ENCODE results near the gene ABI1. TPM values are rescaled to one million over a fixed set of nuclear protein-coding genes. Genes with fewer than 3 reads are reported as not detected.
"Not testable (repeated sequence)": the region's sequence is repeated elsewhere in the genome, so short reads cannot be mapped to it uniquely, and the experiment has no call there.

ABI1 gene
- 10 to 100 TPM; 59.9 to 71.4 TPM for total RNA-seq
- long read RNA-seq, partial matches to known transcripts: 7 of 79 reads
- long read RNA-seq, other reads (novel, unspliced or antisense): 64 of 79 reads

DNA sequence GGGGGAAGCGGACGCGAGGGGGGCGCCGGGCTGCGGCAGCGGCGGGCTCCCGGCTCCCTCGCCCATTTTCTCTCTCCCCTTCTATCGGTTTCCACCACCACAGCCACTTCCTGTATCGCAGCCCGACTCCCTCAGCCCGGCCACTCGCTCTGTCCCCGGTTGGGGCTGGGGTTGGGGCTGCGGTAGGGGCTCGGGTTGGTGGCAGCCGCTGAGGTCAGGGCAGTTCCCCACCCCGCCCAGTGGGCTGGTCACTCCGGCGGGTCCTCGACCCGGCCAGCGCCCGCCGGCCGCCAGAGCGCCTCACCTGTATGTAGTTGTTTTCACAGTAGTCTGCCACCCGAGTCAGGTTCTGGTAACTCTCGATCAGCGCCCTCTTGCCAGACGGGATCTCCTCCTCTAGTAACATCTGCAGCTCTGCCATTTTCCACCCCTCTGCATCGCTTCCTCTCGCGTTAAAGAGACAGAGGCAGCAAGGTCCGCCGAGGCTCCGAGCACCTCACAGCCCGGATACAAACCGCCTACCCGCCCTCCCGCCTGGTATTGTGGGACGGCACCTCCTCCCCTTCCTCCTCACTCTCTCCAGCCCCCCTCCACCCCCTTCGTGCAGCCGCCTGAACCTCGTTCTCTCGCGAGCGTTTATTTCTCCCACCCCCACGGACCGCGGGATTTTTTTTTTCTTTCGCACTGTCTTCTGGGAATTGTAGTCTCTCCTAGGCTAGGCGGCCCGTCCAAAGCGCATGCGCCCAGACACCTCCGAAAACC lies at the start of gene ABI1:
TSS of gene ABI1 (minus strand) at position 516 of the 762 bp plus-strand sequence. CDS start at position 421, 95 bp downstream.
- peak; percentile 97 to 98 for DNase-seq
- intact Hi-C loops (cut with DNase I, micrococcal nuclease): no loop called here
- peak; percentile 93 for ATAC-seq

- ATAC-seq (no peak), DNase-seq (no peak)
- intact Hi-C loops (cut with DNase I, micrococcal nuclease): no loop called here
These were observed 49.0 kb upstream of the ABI1 start for GRCh38 chr10:26909753-26910152.

- intact Hi-C loops (cut with DNase I, micrococcal nuclease); ATAC-seq; DNase-seq: not testable (repeated sequence)
These were observed 44.6 kb upstream of the ABI1 start for GRCh38 chr10:26905253-26905781.

DNA sequence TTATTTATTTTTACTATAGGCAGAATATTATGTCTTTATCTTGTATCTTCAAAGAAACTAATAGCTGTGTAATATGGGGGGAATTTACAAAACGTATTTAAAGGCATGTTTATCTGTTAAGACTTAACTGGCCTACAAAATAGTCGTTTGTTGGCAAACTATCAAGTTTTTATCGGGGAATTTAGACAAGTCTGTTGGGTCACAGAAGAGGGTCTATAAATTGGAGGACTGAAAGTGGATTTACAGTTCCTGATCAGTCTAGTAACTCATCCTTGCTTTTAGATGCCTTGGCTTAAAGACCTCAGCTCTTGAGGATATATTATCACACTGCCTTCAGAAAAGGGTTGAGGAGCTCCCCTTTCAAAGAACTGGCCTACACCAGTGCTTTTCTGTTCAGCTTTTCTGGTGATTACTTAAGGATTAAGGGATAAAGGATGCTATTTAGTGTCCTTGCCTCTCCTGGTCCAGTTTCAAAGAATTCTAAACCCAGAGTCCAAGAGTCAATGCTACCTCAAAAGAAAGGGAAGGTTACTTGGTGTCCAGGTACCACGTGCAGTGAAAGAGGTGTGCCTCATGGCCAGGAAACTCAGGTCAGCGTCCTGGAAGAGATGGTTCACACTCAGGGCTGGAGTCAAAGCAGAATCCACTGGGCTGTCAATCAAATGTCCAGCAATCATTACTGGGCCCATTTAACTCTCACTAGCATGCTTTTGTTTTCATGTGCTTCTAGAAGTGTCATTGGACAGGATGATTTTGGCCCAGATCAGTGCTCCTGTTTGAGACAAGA lies 42.9 kb upstream of the ABI1 start:
- no peak for DNase-seq
- intact Hi-C loops (cut with DNase I, micrococcal nuclease): no loop called here
- no peak for ATAC-seq

DNA sequence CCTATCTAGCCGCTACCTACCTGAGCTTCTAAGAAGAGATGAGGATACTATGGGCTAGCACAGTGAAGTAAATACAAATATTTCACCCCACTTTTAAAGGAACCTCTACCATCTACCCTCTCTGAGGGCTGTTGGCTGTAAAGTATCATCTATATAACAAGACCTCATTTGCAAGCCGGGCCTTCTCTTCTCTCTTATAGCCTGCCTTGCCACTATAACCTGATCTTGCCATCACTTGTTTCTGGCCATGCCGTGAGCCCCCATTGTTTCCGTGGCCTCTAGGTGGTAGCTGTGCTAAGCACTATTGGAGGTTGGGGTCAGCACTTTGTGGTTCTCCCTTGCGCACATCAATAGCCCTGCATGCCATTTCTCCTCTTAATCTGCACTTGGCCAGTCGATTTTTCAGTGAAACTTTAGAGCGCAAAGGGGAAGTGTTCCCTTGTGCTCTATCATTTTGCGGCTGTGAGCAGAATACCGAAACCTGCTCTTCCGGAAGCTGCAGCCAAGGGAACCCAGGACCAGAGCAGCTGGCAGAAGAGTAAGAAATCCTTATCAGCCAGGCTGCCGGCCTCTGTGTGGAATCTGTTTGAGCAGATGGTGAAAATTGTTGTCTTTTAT lies 31.7 kb upstream of the ABI1 start:
- DNase-seq, ATAC-seq: not testable (repeated sequence)

GRCh38 chr10:26890956-26891355 lies 30.2 kb upstream of the ABI1 start:
- intact Hi-C loops (cut with DNase I, micrococcal nuclease): no loop called here
- DNase-seq (peak in 1 of 2 donors; percentile 40), ATAC-seq (peak; percentile 60)

More for the DNA sequence above, 31.7 kb upstream of the ABI1 start:
- intact Hi-C loops (cut with DNase I, micrococcal nuclease): not testable (repeated sequence)

DNA sequence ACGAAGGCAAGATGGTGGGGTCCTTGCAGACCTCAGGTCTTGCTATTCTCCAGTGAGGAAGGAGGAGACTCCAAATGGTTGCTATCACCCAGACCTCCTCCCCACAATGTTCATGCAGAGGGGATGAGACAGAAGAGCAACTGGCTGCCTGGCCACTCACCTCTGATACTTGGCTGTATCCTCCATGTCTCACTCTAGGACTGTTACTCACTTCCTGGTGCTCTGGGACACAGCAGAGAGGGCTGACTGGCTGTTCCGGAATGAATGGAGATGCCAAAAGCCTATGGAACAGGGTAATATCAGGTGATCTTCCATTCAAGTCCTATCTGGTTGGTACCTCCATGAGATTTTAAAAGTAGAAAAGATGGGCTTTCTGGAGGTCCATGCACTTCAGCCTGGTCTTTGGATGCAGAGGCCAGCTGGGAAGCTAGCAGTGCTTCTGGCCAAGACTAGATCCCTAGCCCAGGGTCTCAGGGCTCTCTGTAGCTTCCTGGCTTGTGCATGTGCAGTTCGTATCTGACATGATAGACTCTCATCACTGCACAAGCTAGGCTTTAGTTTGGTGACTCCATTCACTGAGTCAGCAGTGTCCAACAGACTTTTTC lies 27.0 kb upstream of the ABI1 start:
- ATAC-seq: no peak
- intact Hi-C loops (cut with DNase I, micrococcal nuclease): loop anchor here in 1 of 2 donors (10.0 kb wide), 1 partner anchor 553 kb away; no protein-coding TSS in a partner anchor
- no peak for DNase-seq

DNA sequence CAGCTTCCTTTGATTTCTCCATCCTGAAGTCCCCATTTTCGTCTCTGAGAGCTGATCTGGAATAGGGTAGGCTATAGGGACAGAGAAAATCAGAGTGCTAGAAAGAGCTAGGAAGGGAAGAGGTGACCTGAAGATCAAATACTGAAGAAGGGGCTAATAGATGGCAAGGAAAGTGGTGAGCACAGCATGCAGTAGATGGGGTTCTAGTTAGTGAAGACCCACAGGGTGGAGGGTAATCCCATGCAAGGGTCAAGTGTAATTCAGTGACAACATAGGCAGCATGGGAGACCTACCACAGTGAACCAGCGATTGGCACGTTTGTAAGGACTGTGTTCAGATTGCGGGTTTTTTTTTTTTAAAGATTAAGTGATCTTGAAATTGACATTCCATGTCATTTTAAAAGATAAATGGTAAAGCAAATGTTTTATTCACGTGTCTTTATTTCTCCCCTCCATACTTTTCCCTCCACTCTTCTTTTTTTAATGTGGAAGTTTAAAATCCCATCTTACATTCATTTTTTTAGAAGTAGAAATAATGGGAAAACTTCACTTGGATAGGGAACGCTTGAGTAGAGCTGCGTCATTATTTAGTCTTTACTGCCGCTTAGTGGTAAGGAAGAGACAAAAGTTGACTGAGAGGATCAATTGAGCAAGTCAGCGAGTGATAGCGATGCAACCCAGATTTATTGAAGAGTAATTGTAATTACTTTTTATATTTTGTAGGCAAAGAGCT lies 21.0 kb upstream of the ABI1 start:
- intact Hi-C loops (cut with DNase I, micrococcal nuclease): loop anchor here in 1 of 2 donors (5.0 to 10.0 kb wide), 2 partner anchors 154 to 547 kb away; no protein-coding TSS in a partner anchor
- peak; percentile 82 for ATAC-seq
- DNase-seq: no peak

GRCh38 chr10:26879744-26880143 lies 19.0 kb upstream of the ABI1 start:
- ATAC-seq (peak; percentile 99), DNase-seq (peak; percentile 51 to 58)
- intact Hi-C loops (cut with DNase I, micrococcal nuclease): loop anchor here (5.0 to 10.0 kb wide), 3 partner anchors 152 to 545 kb away; no protein-coding TSS in a partner anchor

- intact Hi-C loops (cut with DNase I, micrococcal nuclease): loop anchor here in 1 of 2 donors (10.0 kb wide), 1 partner anchor 146 kb away; no protein-coding TSS in a partner anchor
- ATAC-seq: no peak
- no peak for DNase-seq
These were observed 10.0 kb upstream of the ABI1 start for GRCh38 chr10:26870766-26871165.

- intact Hi-C loops (cut with DNase I, micrococcal nuclease): no loop called here
- DNase-seq (no peak), ATAC-seq (no peak)
These were observed 8.8 kb upstream of the ABI1 start for GRCh38 chr10:26869528-26869927.

DNA sequence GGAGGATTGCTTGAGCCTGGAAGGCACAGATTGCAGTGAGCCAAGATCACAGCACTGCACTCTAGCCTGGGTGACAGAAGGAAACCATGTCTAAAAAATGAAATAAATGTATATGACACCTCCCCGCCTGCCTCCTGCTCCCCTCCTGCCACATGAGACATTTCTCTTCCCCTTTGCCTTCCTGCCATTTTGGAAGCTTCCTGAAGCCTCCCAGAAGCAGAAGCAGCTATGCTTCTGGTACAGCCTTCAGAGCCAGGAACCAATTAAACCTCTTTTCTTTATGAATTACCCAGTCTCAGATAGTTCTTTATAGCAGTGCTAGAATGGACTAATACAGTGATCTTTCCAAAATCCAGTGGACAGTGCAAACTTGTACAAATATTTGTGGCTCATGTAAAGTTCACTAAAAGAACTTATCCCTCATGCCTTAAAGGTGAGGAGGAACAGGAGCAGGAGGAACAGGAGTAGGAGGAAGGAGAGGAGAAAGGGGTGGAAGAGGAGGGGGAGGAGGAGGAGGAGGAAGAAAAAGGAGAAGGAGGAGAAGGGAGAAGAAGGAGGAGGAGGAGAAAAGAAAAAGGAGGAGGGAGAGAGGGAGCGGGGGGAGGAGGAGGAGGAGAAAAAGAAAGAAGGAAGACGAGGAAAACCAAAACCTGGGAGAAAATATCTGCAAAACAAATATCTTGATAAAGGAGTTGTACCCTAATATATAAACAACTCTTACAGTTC lies 2.8 kb upstream of the ABI1 start:
- intact Hi-C loops (cut with DNase I, micrococcal nuclease): no loop called here
- DNase-seq: no peak
- no peak for ATAC-seq

DNA sequence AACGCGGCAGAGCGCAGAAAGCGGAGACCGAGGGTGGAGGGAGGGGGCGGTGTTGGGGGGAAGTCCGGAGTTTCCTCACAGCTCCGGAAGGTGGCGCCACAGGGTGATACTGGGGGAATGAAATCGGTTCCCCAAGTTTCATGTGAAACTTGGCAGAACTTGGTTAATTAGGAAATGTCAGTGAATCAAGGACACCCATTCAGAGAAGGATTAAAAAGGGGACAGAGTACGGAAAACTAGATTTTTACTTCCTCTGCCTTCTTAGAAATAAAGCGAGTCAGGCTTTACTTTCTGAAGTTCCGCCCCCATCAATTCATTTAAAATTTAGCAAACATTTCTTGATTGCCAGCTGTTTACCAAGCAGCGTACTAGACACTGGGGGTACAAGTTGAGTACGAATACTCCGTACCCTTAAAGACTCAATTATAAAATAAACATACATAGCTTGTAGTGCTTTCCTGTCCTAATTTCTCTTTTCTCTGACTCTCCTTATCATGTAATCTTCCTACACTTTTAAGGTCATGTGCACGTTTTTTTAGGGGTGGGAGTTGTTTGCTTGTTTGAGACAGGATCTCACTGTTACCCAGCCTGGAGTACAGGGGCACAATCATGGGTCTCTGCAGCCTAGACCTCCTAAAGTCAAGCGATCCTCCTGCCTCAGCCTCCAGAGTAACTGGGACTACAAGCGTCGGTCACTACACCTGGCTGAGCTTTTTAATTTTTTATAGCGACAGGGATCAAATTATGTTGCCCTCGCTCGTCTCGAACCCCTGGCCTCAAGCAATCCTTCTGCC lies 644 bp upstream of the ABI1 start:
- intact Hi-C loops (cut with DNase I, micrococcal nuclease): no loop called here
- ATAC-seq (no peak), DNase-seq (no peak)

- intact Hi-C loops (cut with DNase I, micrococcal nuclease): no loop called here
- DNase-seq (peak; percentile 63 to 68), ATAC-seq (peak; percentile 42)
These were observed 686 bp downstream of the ABI1 start for GRCh38 chr10:26860102-26860442.

- DNase-seq: no peak
- intact Hi-C loops (cut with DNase I, micrococcal nuclease): no loop called here
- no peak for ATAC-seq
These were observed 1.3 kb downstream of the ABI1 start for GRCh38 chr10:26859241-26860101.

DNA sequence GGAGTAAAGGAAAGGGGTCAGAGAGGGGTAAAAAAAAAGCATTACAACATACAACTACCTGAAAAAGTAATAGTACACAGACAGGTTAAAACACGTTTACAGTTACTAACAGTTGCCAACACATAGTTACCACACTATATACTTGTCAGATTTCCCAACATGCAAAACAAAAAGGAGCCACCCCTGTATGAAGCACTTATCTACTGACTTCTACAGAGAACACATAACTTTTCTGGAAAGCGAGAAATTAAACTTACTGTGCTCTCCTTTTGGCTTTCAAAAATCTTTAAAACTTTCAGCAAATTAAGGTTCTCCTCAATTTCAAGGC lies 2.1 kb downstream of the ABI1 start:
- intact Hi-C loops (cut with DNase I, micrococcal nuclease): no loop called here
- no peak for DNase-seq

More for the DNA sequence above, 2.1 kb downstream of the ABI1 start:
- ATAC-seq: no peak

All from left colon (tissue), 2 donors.